CD4-positive, CD25-positive, alpha-beta regulatory T cell (primary cell): Measurements from ENCODE around the gene SFXN5. TPM values are rescaled to one million over a fixed set of nuclear protein-coding genes. Genes with fewer than 3 reads are reported as not detected.
"Not testable (repeated sequence)": the region's sequence is repeated elsewhere in the genome, so short reads cannot be mapped to it uniquely, and the experiment has no call there.

Experiments used
- ATAC-seq, 2 donors: fragments of 150-1000 bp; cut with Tn5 transposase; one replicate each; pipeline ENCODE4 v1.10.0; 2021; ENCODE audit warnings: low read depth in 2 of 2, moderate number of reproducible peaks in 2 of 2, moderate library complexity in 1 of 2
- DNase-seq, 3 donors: peaks; one replicate each; pipeline versions ENCODE4 v3.0.0 to v3.0.0-alpha.2; 2012 to 2022; ENCODE audit warnings: mixed read lengths in 1 of 3
- H3K27ac ChIP-seq: one replicate; pipeline ENCODE4 v1.7.0; 2013; ENCODE audit warnings: mild to moderate bottlenecking, low read length; ENCODE audit not compliant: insufficient read depth, poor library complexity, severe bottlenecking
- H3K27me3 ChIP-seq: one replicate; pipeline ENCODE4 v1.7.0; 2013; ENCODE audit warnings: low read length; ENCODE audit not compliant: control insufficient read depth, insufficient read depth
- H3K36me3 ChIP-seq: one replicate; pipeline ENCODE4 v1.7.0; 2013; ENCODE audit warnings: mild to moderate bottlenecking, low read length, moderate library complexity; ENCODE audit not compliant: control insufficient read depth, insufficient read depth
- H3K4me1 ChIP-seq: 2 replicates; pipeline ENCODE4 v1.7.0; 2013; ENCODE audit warnings: mild to moderate bottlenecking, low read length; ENCODE audit not compliant: insufficient read depth, control insufficient read depth, poor library complexity, severe bottlenecking
- H3K4me3 ChIP-seq: one replicate; pipeline ENCODE4 v1.7.0; 2013; ENCODE audit warnings: low read depth, mild to moderate bottlenecking, low read length, moderate library complexity
- H3K9me3 ChIP-seq, 2 experiments: 1 replicate in 1 of 2; 2 replicates in 1 of 2; pipeline ENCODE4 v1.7.0; 2013; ENCODE audit warnings: low read length in 2 of 2, mild to moderate bottlenecking in 1 of 2, moderate library complexity in 1 of 2; ENCODE audit not compliant: control insufficient read depth in 2 of 2
- H3K27ac Mint-ChIP-seq, 3 donors: one replicate each; pipeline ENCODE4 v1.8.0; 2020 to 2022; ENCODE audit warnings: mild to moderate bottlenecking in 3 of 3, mixed read lengths in 3 of 3, moderate library complexity in 2 of 3
- H3K27me3 Mint-ChIP-seq: one replicate; pipeline ENCODE4 v1.8.0; 2022; ENCODE audit warnings: mild to moderate bottlenecking, mixed read lengths
- H3K36me3 Mint-ChIP-seq: one replicate; pipeline ENCODE4 v1.8.0; 2020; ENCODE audit warnings: mixed read lengths
- H3K4me1 Mint-ChIP-seq, 4 donors: one replicate each; pipeline ENCODE4 v1.8.0; 2020 to 2022; ENCODE audit warnings: mixed read lengths in 4 of 4, mild to moderate bottlenecking in 1 of 4
- H3K4me3 Mint-ChIP-seq, 4 donors: one replicate each; pipeline ENCODE4 v1.8.0; 2020 to 2022; ENCODE audit warnings: mild to moderate bottlenecking in 4 of 4, mixed read lengths in 4 of 4, moderate library complexity in 3 of 4
- H3K9me3 Mint-ChIP-seq, 7 donors: one replicate each; pipeline ENCODE4 v1.8.0; 2020 to 2022; ENCODE audit warnings: mixed read lengths in 7 of 7, mild to moderate bottlenecking in 3 of 7, moderate library complexity in 2 of 7
- polyA plus RNA-seq, 4 donors: library from polyadenylated mRNA; unstranded; fragments of 300-500 nt; fragmentation: Illumina TruSeq; gene quantifications; one replicate each; pipeline ENCODE4 v1.2.3, GENCODE V29; 2021
- total RNA-seq: library from RNA; stranded (reverse); gene quantifications from one replicate; pipeline ENCODE4 v1.2.3, GENCODE V29; 2022

Gene SFXN5
- total and polyA plus RNA-seq, 5 donors from 2014 or later = 1.0 to 8.0 (median 1.9) TPM

DNA sequence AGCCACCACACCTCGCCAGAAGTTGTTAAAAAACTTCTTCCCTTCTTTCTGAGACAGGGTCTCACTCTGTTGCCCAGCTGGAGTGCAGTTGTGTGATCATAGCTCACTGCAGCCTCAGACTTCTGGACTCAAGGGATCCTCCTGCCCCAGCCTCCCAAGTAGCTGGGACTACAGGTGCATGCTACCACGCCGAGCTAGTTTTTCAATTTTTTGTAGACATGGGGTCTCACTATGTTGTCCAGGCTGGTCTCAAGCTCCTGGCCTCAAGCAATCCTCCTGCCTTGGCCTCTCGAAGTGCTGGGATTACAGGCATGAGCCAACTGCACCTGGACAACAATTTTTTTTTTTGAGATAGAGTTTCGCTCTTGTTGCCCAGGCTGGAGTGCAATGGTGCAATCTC is 6.4 kb downstream of the SFXN5 start:
- not testable (repeated sequence) for H3K4me3 ChIP-seq, H3K27ac ChIP-seq, H3K27ac Mint-ChIP-seq, H3K36me3 ChIP-seq, H3K27me3 Mint-ChIP-seq, DNase-seq, ATAC-seq, H3K4me1 ChIP-seq, H3K9me3 Mint-ChIP-seq, H3K27me3 ChIP-seq, H3K9me3 ChIP-seq, H3K4me3 Mint-ChIP-seq
- peaks cover 5 to 31% (median 13%) of the 10 kb centered on the region in 4 donors for H3K4me1 Mint-ChIP-seq
- peaks cover 12% of the 10 kb centered on the region for H3K36me3 Mint-ChIP-seq

- Histone ChIP-seq H3K27me3 (no peaks in the 10 kb centered on the region), H3K36me3 (no peaks in the 10 kb centered on the region), H3K27ac (no peak overlapping the region), H3K4me3 (no peak overlapping the region), H3K9me3 (no peaks in the 10 kb centered on the region), H3K4me1 (no peaks in the 10 kb centered on the region)
- ATAC-seq (no peak), DNase-seq (no peak)
- peak overlapping the region in 1 of 4 donors; percentile 6 for H3K4me3 Mint-ChIP-seq
- H3K27ac Mint-ChIP-seq = no peak overlapping the region
- H3K4me1 Mint-ChIP-seq = peaks cover 0 to 22% (median 7%) of the 10 kb centered on the region in 4 donors
- no peaks in the 10 kb centered on the region for H3K27me3 Mint-ChIP-seq
- peaks cover 0 to 3% (median 0%) of the 10 kb centered on the region in 7 donors for H3K9me3 Mint-ChIP-seq
- H3K36me3 Mint-ChIP-seq = peaks cover 9% of the 10 kb centered on the region
Measured at GRCh38 chr2:73063909-73064875, 7.3 kb downstream of the SFXN5 start.

GRCh38 chr2:73063472-73063871 is 8.0 kb downstream of the SFXN5 start:
- no peak overlapping the region for H3K27ac Mint-ChIP-seq
- peaks cover 0 to 15% (median 7%) of the 10 kb centered on the region in 4 donors for H3K4me1 Mint-ChIP-seq
- no peaks in the 10 kb centered on the region for H3K27me3 ChIP-seq
- no peaks in the 10 kb centered on the region for H3K27me3 Mint-ChIP-seq
- ATAC-seq (no peak), DNase-seq (no peak)
- no peak overlapping the region for H3K4me3 ChIP-seq
- no peak overlapping the region for H3K27ac ChIP-seq
- no peaks in the 10 kb centered on the region for H3K9me3 ChIP-seq
- H3K36me3 Mint-ChIP-seq = peaks cover 9% of the 10 kb centered on the region
- no peaks in the 10 kb centered on the region for H3K36me3 ChIP-seq
- no peaks in the 10 kb centered on the region for H3K4me1 ChIP-seq
- H3K9me3 Mint-ChIP-seq = peaks cover 0 to 3% (median 0%) of the 10 kb centered on the region in 7 donors
- H3K4me3 Mint-ChIP-seq = no peak overlapping the region

DNA sequence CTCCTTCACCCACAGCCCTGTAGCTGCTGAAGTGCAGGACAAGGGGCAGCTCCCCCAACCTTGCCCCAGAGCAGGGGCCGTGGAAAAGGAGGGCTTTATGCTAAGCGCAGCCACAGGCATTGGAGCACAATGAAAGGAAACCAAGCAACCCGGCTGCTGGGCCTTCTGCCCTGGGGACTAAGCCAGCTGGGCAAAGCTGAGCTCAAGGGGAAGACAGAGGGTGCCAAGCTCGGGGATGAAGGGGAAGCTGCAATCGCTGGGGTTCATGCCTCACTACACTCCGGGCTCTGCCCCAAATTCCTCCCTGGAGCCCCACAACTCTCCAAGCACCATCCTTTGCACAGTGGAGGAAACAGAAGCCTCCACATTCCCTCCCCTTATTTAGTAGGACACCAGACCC is 12.4 kb downstream of the SFXN5 start:
- Histone ChIP-seq H3K9me3 (peaks cover 8 to 10% of the 10 kb centered on the region in 2 experiments), H3K4me1 (no peaks in the 10 kb centered on the region), H3K27me3 (no peaks in the 10 kb centered on the region), H3K4me3 (no peak overlapping the region), H3K36me3 (peaks cover 7% of the 10 kb centered on the region), H3K27ac (no peak overlapping the region)
- Mint-ChIP-seq H3K4me3 (no peak overlapping the region), H3K9me3 (peaks cover 0 to 10% (median 3%) of the 10 kb centered on the region in 7 donors), H3K36me3 (peaks cover 19% of the 10 kb centered on the region), H3K27ac (no peak overlapping the region), H3K4me1 (peaks cover 0 to 4% (median 0%) of the 10 kb centered on the region in 4 donors), H3K27me3 (no peaks in the 10 kb centered on the region)
- no peak for ATAC-seq
- no peak for DNase-seq

GRCh38 chr2:73054980-73055379 is 16.5 kb downstream of the SFXN5 start:
- no peaks in the 10 kb centered on the region for H3K27me3 Mint-ChIP-seq
- DNase-seq (no peak), ATAC-seq (no peak)
- Histone ChIP-seq H3K9me3 (peaks cover 8 to 10% of the 10 kb centered on the region in 2 experiments), H3K4me3 (no peak overlapping the region), H3K27ac (no peak overlapping the region), H3K36me3 (peaks cover 7% of the 10 kb centered on the region), H3K27me3 (no peaks in the 10 kb centered on the region), H3K4me1 (no peaks in the 10 kb centered on the region)
- no peak overlapping the region for H3K27ac Mint-ChIP-seq
- no peak overlapping the region for H3K4me3 Mint-ChIP-seq
- H3K4me1 Mint-ChIP-seq = no peaks in the 10 kb centered on the region
- H3K9me3 Mint-ChIP-seq = peaks cover 0 to 10% (median 3%) of the 10 kb centered on the region in 7 donors
- H3K36me3 Mint-ChIP-seq = peaks cover 26% of the 10 kb centered on the region

- Mint-ChIP-seq H3K36me3 (peaks cover 26% of the 10 kb centered on the region), H3K4me3 (no peak overlapping the region), H3K9me3 (peaks cover 0 to 10% (median 0%) of the 10 kb centered on the region in 7 donors), H3K4me1 (no peaks in the 10 kb centered on the region), H3K27me3 (no peaks in the 10 kb centered on the region), H3K27ac (peak overlapping the region in 1 of 3 donors; percentile 1)
- Histone ChIP-seq H3K27ac (no peak overlapping the region), H3K4me3 (no peak overlapping the region), H3K36me3 (peaks cover 7% of the 10 kb centered on the region), H3K27me3 (no peaks in the 10 kb centered on the region), H3K4me1 (no peaks in the 10 kb centered on the region), H3K9me3 (peaks cover 8 to 10% of the 10 kb centered on the region in 2 experiments)
- DNase-seq (no peak), ATAC-seq (no peak)
Measured at GRCh38 chr2:73053316-73054114, 18.0 kb downstream of the SFXN5 start.

DNA sequence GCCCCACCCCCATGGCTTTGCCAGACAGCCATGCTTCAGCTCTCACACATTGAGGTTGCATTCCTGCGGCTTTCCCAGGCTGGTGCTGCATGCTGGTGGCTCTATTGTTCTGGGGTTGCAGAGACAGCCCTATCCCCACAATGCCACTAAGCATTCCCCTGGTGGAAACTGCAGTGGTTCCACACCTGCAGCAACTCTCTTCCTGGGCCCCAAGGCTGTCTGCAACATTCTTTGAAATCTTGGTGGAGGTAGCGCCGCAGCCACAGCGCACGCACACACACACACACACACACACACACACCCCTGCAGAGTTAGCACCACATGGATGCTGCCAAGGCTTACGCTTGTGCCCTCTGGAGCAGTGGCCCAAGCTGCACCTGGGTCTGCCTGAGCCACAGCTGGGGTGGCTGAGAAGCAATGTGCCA is 21.4 kb downstream of the SFXN5 start:
- Histone ChIP-seq H3K27me3 (no peaks in the 10 kb centered on the region), H3K4me1 (no peaks in the 10 kb centered on the region), H3K36me3 (no peaks in the 10 kb centered on the region), H3K27ac (no peak overlapping the region), H3K9me3 (no peaks in the 10 kb centered on the region), H3K4me3 (no peak overlapping the region)
- H3K27ac Mint-ChIP-seq = no peak overlapping the region
- H3K4me3 Mint-ChIP-seq = no peak overlapping the region
- no peaks in the 10 kb centered on the region for H3K27me3 Mint-ChIP-seq
- H3K36me3 Mint-ChIP-seq = peaks cover 12% of the 10 kb centered on the region
- no peak for ATAC-seq
- H3K9me3 Mint-ChIP-seq = no peaks in the 10 kb centered on the region
- DNase-seq = no peak
- H3K4me1 Mint-ChIP-seq = peaks cover 0 to 2% (median 0%) of the 10 kb centered on the region in 4 donors
